GM19438 (cell line): ENCODE results near the gene CXorf51A.
"Not testable (repeated sequence)": the region's sequence is repeated elsewhere in the genome, so short reads cannot be mapped to it uniquely, and the experiment has no call there.

Source experiments
- ATAC-seq: cut with Tn5 transposase; IDR thresholded peaks from one replicate; pipeline ENCODE4 v1.9.1; 2021; ENCODE audit warnings: low read depth; ENCODE audit not compliant: unreplicated experiment

Gene CXorf51A

GRCh38 chrX:146814644-146815043 is at the start of gene CXorf51A:
Gene CXorf51A (minus strand): TSS chrX:146814744. CDS start chrX:146814723, 21 bp downstream.
- not testable (repeated sequence) for ATAC-seq

DNA sequence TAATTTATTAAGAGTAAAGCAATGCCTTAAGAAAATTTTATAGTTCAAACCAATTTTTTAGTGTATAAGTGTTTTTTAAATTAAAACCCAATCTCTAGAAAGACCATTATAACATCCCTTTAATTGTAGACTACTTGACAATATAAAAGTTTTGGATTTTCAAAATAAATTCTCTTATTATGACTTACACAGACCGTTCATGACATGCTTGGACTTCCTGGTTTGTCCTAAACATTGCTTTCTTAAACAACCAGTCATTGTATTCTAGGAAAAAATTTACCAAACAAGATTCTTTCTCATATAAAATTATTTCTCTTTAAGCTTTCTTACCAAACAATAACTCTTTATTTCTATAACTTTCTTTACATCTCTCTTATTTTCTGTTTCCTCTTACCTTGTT is 49.0 kb upstream of the CXorf51A start:
- no peak for ATAC-seq

DNA sequence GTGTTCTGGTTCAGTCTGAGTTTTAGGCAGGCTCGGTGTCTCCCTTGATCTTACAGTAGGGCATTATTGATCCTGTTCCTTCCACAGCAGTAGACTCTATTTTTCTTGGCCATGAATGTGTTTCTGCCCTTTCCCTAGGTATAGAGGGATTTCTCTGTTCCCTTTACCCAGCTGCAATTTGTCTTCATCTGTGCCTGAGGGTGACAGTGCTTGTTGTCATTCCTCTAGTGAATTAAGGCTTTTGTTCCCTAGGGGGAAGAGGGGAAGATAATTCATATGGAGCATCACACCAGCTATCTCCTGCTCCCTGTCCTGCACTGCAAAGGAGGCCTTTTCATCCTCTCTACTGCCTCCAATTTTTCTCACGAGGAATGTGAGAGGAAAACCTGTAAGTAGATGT is 39.7 kb upstream of the CXorf51A start:
- ATAC-seq = no peak

DNA sequence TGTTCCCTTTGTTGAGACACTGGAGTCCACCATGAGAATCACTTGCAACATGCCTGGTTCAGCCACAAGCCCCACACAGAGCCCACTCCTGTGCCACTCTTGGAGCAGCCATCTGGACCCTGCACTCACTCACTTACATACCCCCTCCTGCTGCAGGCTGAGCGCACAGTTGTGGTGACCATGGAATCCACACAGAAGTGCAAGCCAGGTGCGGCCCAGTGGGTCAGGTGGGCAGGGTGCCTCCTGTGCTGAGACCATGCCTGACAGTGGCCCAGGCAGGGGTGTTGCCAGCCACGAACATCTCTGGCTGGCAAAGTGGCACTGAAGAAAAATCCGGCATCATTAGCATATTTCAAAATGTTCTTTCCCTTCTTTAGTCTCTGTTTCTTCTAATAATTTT is 17.4 kb upstream of the CXorf51A start:
- ATAC-seq = no peak

DNA sequence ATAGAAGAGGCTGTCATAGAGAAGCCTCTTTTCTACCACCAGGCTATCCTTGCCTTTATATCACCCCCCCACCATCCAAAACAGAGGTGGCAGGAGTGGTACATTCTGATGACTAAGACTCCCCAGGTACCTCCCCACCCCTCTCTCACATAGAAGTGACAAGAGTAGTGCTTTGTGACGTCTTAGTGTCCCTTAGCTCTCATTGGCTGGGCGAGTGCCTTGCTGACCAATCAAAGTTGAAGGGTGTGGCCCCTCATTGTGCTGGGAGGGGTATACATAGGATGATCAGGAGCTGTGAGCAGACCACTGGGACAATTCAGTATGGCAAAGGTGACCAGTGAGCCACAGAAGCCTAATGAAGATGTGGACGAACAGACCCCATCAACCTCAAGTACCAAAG is 5.1 kb downstream of the CXorf51A start, which contains the start of gene CXorf51B:
Gene CXorf51B (plus strand): TSS at position 301 of the 400 bp plus-strand sequence. CDS start 21 bp downstream, at position 322.
- ATAC-seq = not testable (repeated sequence)
